Activated CD4-positive, alpha-beta T cell treated with anti-CD3 and anti-CD28 coated beads, Interleukin-2, amount 50 U/mL, for 48 hours (primary cell): ENCODE measurements around the gene MYOCD.
"Not testable (repeated sequence)": the region's sequence is repeated elsewhere in the genome, so short reads cannot be mapped to it uniquely, and the experiment has no call there.

Experiments
- DNase-seq, 2 experiments: peaks; one replicate each; pipeline ENCODE4 v3.0.0-alpha.2; 2020

Gene MYOCD

GRCh38 chr17:12665263-12666210 is at the start of gene MYOCD:
Gene MYOCD (plus strand): TSS chr17:12665890. CDS start chr17:12666189, 299 bp downstream.
- no peak for DNase-seq

GRCh38 chr17:12616161-12616560 is 49.5 kb upstream of the MYOCD start:
- no peak for DNase-seq

GRCh38 chr17:12618557-12618956 is 47.1 kb upstream of the MYOCD start:
- DNase-seq, result no peak

- no peak for DNase-seq
Observed at GRCh38 chr17:12619459-12620199, 46.1 kb upstream of the MYOCD start.

GRCh38 chr17:12620200-12620720 is 45.4 kb upstream of the MYOCD start:
- no peak for DNase-seq

GRCh38 chr17:12622726-12623125 is 43.0 kb upstream of the MYOCD start:
- DNase-seq, result no peak

GRCh38 chr17:12623220-12623848 is 42.4 kb upstream of the MYOCD start:
- DNase-seq, result no peak

GRCh38 chr17:12624211-12624610 is 41.5 kb upstream of the MYOCD start:
- no peak for DNase-seq

- DNase-seq, result no peak
Observed at GRCh38 chr17:12625092-12625491, 40.6 kb upstream of the MYOCD start.

- no peak for DNase-seq
Observed at GRCh38 chr17:12627177-12627629, 38.5 kb upstream of the MYOCD start.

- no peak for DNase-seq
Observed at GRCh38 chr17:12627781-12628451, 37.8 kb upstream of the MYOCD start.

- no peak for DNase-seq
Observed at GRCh38 chr17:12631076-12631475, 34.6 kb upstream of the MYOCD start.

- DNase-seq, result no peak
Observed at GRCh38 chr17:12632785-12633184, 32.9 kb upstream of the MYOCD start.

- no peak for DNase-seq
Observed at GRCh38 chr17:12634789-12635414, 30.8 kb upstream of the MYOCD start.

- DNase-seq, result not testable (repeated sequence)
Observed at GRCh38 chr17:12635996-12636395, 29.7 kb upstream of the MYOCD start.

- DNase-seq, result no peak
Observed at GRCh38 chr17:12637015-12637414, 28.7 kb upstream of the MYOCD start.

GRCh38 chr17:12637745-12638651 is 27.7 kb upstream of the MYOCD start:
- DNase-seq, result no peak

GRCh38 chr17:12640364-12640763 is 25.3 kb upstream of the MYOCD start:
- DNase-seq, result no peak

- no peak for DNase-seq
Observed at GRCh38 chr17:12641084-12641483, 24.6 kb upstream of the MYOCD start.

- DNase-seq, result no peak
Observed at GRCh38 chr17:12642034-12642433, 23.7 kb upstream of the MYOCD start.

GRCh38 chr17:12643822-12644221 is 21.9 kb upstream of the MYOCD start:
- no peak for DNase-seq
